Lung (tissue), 12 donors: ENCODE results near the gene DOCK10. TPM values are rescaled to one million over a fixed set of nuclear protein-coding genes. Genes with fewer than 3 reads are reported as not detected.

Experiments used
- ATAC-seq: fragments of 200-7000 bp; cut with Tn5 transposase; one replicate; pipeline ENCODE4 v1.9.1; 2020; ENCODE audit warnings: moderate number of reproducible peaks; ENCODE audit not compliant: insufficient read depth, low FRiP score
- DNase-seq, 3 donors: peaks; one replicate each; pipeline ENCODE4 v3.0.0-alpha.2; 2013 to 2017
- H3K27ac ChIP-seq, 2 donors: one replicate each; pipeline ENCODE4 v1.5.1; 2013; ENCODE audit warnings: mild to moderate bottlenecking in 2 of 2, moderate library complexity in 2 of 2, control low read depth in 1 of 2, inconsistent platforms in 1 of 2, low read depth in 1 of 2, low read length in 1 of 2
- H3K27me3 ChIP-seq, 3 donors: one replicate each; pipeline ENCODE4 v1.5.1; 2013; ENCODE audit warnings: low read length in 2 of 3; ENCODE audit not compliant: control insufficient read depth in 3 of 3, insufficient read depth in 3 of 3
- H3K36me3 ChIP-seq, 4 donors: one replicate each; pipeline ENCODE4 v1.5.1; 2013; ENCODE audit warnings: low read length in 4 of 4, mild to moderate bottlenecking in 1 of 4, moderate library complexity in 1 of 4; ENCODE audit not compliant: control insufficient read depth in 4 of 4, insufficient read depth in 4 of 4
- H3K4me1 ChIP-seq, 5 donors: one replicate each; pipeline ENCODE4 v1.5.1; 2013; ENCODE audit warnings: low read length in 5 of 5, mild to moderate bottlenecking in 2 of 5, moderate library complexity in 1 of 5; ENCODE audit not compliant: control insufficient read depth in 5 of 5, insufficient read depth in 5 of 5
- H3K4me3 ChIP-seq: one replicate; pipeline ENCODE4 v1.5.1; 2013; ENCODE audit warnings: mild to moderate bottlenecking, control low read depth, moderate library complexity
- H3K9ac ChIP-seq, 2 donors: one replicate each; pipeline ENCODE4 v1.5.1; 2013; ENCODE audit warnings: low read length in 2 of 2, control low read depth in 1 of 2; ENCODE audit not compliant: insufficient read depth in 1 of 2
- H3K9me3 ChIP-seq, 4 donors: one replicate each; pipeline ENCODE4 v1.5.1; 2013; ENCODE audit warnings: low read length in 3 of 4, mild to moderate bottlenecking in 1 of 4, moderate library complexity in 1 of 4; ENCODE audit not compliant: control insufficient read depth in 4 of 4, insufficient read depth in 3 of 4
- WGBS, 2 donors: extraction: QIAGEN DNeasy Blood & Tissue Kit; methylation state at CpG; one replicate each; pipeline ENCODE4 v1.1.7; 2013; 5-methylcytosine and 5-hydroxymethylcytosine counted together
- polyA plus RNA-seq, 2 donors: library from polyadenylated mRNA; stranded (reverse); fragments of 200-250 nt; gene quantifications; one replicate each; pipeline ENCODE4 v1.2.1, GENCODE V29; 2013
- total RNA-seq, 2 donors: library from RNA; depleted of rRNA in 1 of 2; stranded (reverse); fragments of >200 nt in 1 of 2; gene quantifications; one replicate each; pipeline ENCODE4 v1.2.1, GENCODE V29; 2014 to 2021
- TF ChIP-seq, protein P1 (sequence below): IDR thresholded peaks from 2 replicates; pipeline ENCODE4 v1.5.1; 2012; ENCODE audit warnings: mild to moderate bottlenecking; ENCODE audit errors: control extremely low read depth, extremely low read depth
- donor health status: control.
- donor health status: control.
- donor health status: Bipolar disorder and iron deficiency.
- donor health status: healthy.
- donor health status: DM: yes; HTN: yes; CAD: no.

The DOCK10 gene
- total and polyA plus RNA-seq, 4 donors = 3.1 to 39.8 (median 18.0) TPM

DNA sequence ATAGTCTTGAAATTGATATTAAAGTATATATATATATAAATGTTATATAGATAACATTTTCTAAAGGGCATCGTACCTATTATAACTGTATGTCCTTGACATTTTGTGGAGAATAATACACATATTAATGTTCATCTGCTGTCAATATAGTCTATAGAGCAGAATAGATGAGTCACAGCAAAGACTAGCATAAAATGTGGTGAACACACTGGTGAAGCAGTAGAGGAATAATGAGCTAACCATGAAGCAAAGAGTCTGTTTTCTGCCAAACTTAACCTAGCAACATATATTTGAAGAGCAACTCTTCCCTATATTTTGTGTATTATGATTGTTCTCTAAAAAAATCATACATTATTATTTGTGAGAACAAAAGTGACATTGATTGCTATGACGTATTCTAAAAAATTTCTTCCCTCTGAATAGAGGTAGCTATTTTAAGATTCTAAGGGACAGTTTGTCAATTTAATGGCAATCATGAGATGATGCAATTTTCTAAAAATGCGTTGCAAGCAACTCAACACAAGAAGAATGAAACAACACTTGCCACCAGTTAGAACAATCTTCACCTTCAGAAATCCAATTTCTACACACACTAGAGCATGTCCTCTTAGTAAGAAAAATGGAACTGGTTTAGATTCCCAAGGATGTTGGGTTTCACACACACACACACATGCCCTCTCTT is 22.0 kb downstream of the DOCK10 start:
- H3K9me3 ChIP-seq = no peaks in the 10 kb centered on the region
- no peaks in the 10 kb centered on the region for H3K27me3 ChIP-seq
- DNase-seq = no peak
- no peak for ATAC-seq
- WGBS, 2 donors = 60 to 73% methylated on average over 3 of the region's 3 CpGs
- no peak overlapping the region for H3K4me3 ChIP-seq
- TF ChIP-seq, protein P1, sequence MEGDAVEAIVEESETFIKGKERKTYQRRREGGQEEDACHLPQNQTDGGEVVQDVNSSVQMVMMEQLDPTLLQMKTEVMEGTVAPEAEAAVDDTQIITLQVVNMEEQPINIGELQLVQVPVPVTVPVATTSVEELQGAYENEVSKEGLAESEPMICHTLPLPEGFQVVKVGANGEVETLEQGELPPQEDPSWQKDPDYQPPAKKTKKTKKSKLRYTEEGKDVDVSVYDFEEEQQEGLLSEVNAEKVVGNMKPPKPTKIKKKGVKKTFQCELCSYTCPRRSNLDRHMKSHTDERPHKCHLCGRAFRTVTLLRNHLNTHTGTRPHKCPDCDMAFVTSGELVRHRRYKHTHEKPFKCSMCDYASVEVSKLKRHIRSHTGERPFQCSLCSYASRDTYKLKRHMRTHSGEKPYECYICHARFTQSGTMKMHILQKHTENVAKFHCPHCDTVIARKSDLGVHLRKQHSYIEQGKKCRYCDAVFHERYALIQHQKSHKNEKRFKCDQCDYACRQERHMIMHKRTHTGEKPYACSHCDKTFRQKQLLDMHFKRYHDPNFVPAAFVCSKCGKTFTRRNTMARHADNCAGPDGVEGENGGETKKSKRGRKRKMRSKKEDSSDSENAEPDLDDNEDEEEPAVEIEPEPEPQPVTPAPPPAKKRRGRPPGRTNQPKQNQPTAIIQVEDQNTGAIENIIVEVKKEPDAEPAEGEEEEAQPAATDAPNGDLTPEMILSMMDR = no peak
- no peak overlapping the region for H3K9ac ChIP-seq
- no peaks in the 10 kb centered on the region for H3K4me1 ChIP-seq
- H3K27ac ChIP-seq = no peak overlapping the region
- H3K36me3 ChIP-seq = no peaks in the 10 kb centered on the region

DNA sequence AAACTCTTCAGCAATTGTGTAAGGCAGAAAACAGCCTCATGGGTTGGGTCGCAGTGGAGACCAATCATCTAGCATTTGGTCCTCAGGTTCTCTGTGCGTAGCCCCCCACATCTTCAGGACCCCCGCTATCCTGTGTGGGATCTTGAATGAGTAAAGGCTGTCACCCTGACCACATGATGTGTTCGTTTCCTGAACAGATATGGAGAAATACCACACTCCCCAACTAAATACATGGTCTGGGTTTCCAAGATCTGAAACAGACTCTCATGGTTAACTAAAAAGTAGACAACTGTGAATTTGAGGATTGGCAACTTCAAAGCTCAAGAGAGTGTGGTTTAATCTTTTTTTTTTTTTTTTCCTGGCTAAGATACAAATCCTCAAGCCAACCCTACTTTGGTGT is 23.2 kb downstream of the DOCK10 start:
- WGBS, 2 donors = 75 to 78% methylated on average over 4 of the region's 4 CpGs
- Histone ChIP-seq H3K9ac (no peak overlapping the region), H3K36me3 (no peaks in the 10 kb centered on the region), H3K27me3 (no peaks in the 10 kb centered on the region), H3K9me3 (no peaks in the 10 kb centered on the region), H3K4me3 (no peak overlapping the region), H3K4me1 (no peaks in the 10 kb centered on the region), H3K27ac (no peak overlapping the region)
- DNase-seq (no peak), ATAC-seq (no peak)
- TF ChIP-seq, protein P1 = no peak

DNA sequence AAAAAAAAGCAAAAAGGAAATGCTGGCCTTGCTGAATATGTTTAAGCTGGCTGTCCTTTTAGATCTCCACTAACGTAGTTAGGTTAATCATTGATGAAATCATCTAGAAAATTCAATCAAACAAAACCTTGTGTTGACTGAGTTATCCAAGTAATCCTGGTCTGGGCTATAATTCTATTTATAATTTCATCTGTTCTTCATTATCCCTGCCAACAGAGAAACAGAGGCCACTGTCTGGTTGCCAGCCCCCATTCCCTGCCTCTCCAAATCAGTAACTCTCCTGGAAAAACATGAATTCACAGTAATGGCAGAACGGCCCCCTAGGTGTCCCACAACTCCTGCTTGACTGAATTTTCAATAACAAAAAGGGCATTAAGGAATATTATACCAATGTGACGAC is 24.6 kb downstream of the DOCK10 start:
- no peaks in the 10 kb centered on the region for H3K9me3 ChIP-seq
- H3K27me3 ChIP-seq = no peaks in the 10 kb centered on the region
- DNase-seq (no peak), ATAC-seq (no peak)
- 75 to 84% methylated on average over 3 of the region's 3 CpGs for WGBS, 2 donors
- H3K27ac ChIP-seq = no peak overlapping the region
- TF ChIP-seq, protein P1 = no peak
- H3K36me3 ChIP-seq = no peaks in the 10 kb centered on the region
- H3K4me3 ChIP-seq = no peak overlapping the region
- no peak overlapping the region for H3K9ac ChIP-seq
- H3K4me1 ChIP-seq = no peaks in the 10 kb centered on the region
